ENCODE measurements around the gene MBOAT1. TPM values are rescaled to one million over a fixed set of nuclear protein-coding genes. Genes with fewer than 3 reads are reported as not detected.
"Not testable (repeated sequence)": the region's sequence is repeated elsewhere in the genome, so short reads cannot be mapped to it uniquely, and the experiment has no call there.

Gene MBOAT1
- total RNA-seq, 1 experiment from 2014 or later: 39.9 TPM

GRCh38 chr6:20141931-20142330 lies 70.3 kb downstream of the MBOAT1 start:
- no TSS peak for BruUV-seq (replicated peaks)
- Mint-ChIP-seq H3K27ac (ENCODE audit: unreplicated experiment) (no peak overlapping the region), H3K27me3 (ENCODE audit: unreplicated experiment) (no peaks in the 10 kb centered on the region), H3K4me1 (ENCODE audit: low read depth, unreplicated experiment) (no peaks in the 10 kb centered on the region), H3K36me3 (ENCODE audit: insufficient read depth, unreplicated experiment) (peaks cover 4% of the 10 kb centered on the region), H3K9me3 (ENCODE audit: low read depth, unreplicated experiment) (no peaks in the 10 kb centered on the region), H3K4me3 (ENCODE audit: low read depth, unreplicated experiment) (no peak overlapping the region)
- no peak for DNase-seq
- CTCF ChIA-PET: interaction anchor here (0.6 to 2.2 kb wide), 3 partner anchors 15 to 716 kb away, joined by 3 to 8 read pairs (median 6); no protein-coding TSS in a partner anchor
- no peak for TF ChIP-seq CTCF (IDR thresholded peaks at IDR 0.05; ENCODE audit: unreplicated experiment)
- intact Hi-C loops (cut with micrococcal nuclease; ENCODE audit: unreplicated experiment): no loop called here

GRCh38 chr6:20139127-20139963 lies 72.9 kb downstream of the MBOAT1 start:
- H3K27ac Mint-ChIP-seq (ENCODE audit: unreplicated experiment); H3K27me3 Mint-ChIP-seq (ENCODE audit: unreplicated experiment); H3K4me1 Mint-ChIP-seq (ENCODE audit: low read depth, unreplicated experiment); intact Hi-C loops (cut with micrococcal nuclease; ENCODE audit: unreplicated experiment); H3K4me3 Mint-ChIP-seq (ENCODE audit: low read depth, unreplicated experiment); BruUV-seq (replicated peaks); H3K9me3 Mint-ChIP-seq (ENCODE audit: low read depth, unreplicated experiment); DNase-seq; H3K36me3 Mint-ChIP-seq (ENCODE audit: insufficient read depth, unreplicated experiment): not testable (repeated sequence)
- CTCF ChIA-PET: interaction anchor here (0.6 to 2.2 kb wide), 2 partner anchors 12 to 1237 kb away, joined by 4 to 8 read pairs; no protein-coding TSS in a partner anchor

GRCh38 chr6:20137837-20138236 lies 74.4 kb downstream of the MBOAT1 start:
- no TSS peak for BruUV-seq (replicated peaks)
- no peaks in the 10 kb centered on the region for H3K27me3 Mint-ChIP-seq (ENCODE audit: unreplicated experiment)
- H3K36me3 Mint-ChIP-seq (ENCODE audit: insufficient read depth, unreplicated experiment): peaks cover 4% of the 10 kb centered on the region
- H3K4me1 Mint-ChIP-seq (ENCODE audit: low read depth, unreplicated experiment): no peaks in the 10 kb centered on the region
- H3K4me3 Mint-ChIP-seq (ENCODE audit: low read depth, unreplicated experiment): no peak overlapping the region
- DNase-seq: no peak
- no peak overlapping the region for H3K27ac Mint-ChIP-seq (ENCODE audit: unreplicated experiment)
- CTCF ChIA-PET: no interaction called here
- intact Hi-C loops (cut with micrococcal nuclease; ENCODE audit: unreplicated experiment): no loop called here
- H3K9me3 Mint-ChIP-seq (ENCODE audit: low read depth, unreplicated experiment): no peaks in the 10 kb centered on the region
- no peak for TF ChIP-seq CTCF (IDR thresholded peaks at IDR 0.05; ENCODE audit: unreplicated experiment)

GRCh38 chr6:20137240-20137639 lies 75.0 kb downstream of the MBOAT1 start:
- no TSS peak for BruUV-seq (replicated peaks)
- TF ChIP-seq CTCF (IDR thresholded peaks at IDR 0.05; ENCODE audit: unreplicated experiment): no peak
- no peaks in the 10 kb centered on the region for H3K27me3 Mint-ChIP-seq (ENCODE audit: unreplicated experiment)
- H3K4me1 Mint-ChIP-seq (ENCODE audit: low read depth, unreplicated experiment): no peaks in the 10 kb centered on the region
- H3K9me3 Mint-ChIP-seq (ENCODE audit: low read depth, unreplicated experiment): peaks cover 1% of the 10 kb centered on the region
- no peak overlapping the region for H3K27ac Mint-ChIP-seq (ENCODE audit: unreplicated experiment)
- H3K4me3 Mint-ChIP-seq (ENCODE audit: low read depth, unreplicated experiment): no peak overlapping the region
- peaks cover 4% of the 10 kb centered on the region for H3K36me3 Mint-ChIP-seq (ENCODE audit: insufficient read depth, unreplicated experiment)
- CTCF ChIA-PET: no interaction called here
- intact Hi-C loops (cut with micrococcal nuclease; ENCODE audit: unreplicated experiment): no loop called here
- no peak for DNase-seq

- CTCF ChIA-PET: no interaction called here
- intact Hi-C loops (cut with micrococcal nuclease; ENCODE audit: unreplicated experiment): no loop called here
- TF ChIP-seq CTCF (IDR thresholded peaks at IDR 0.05; ENCODE audit: unreplicated experiment): no peak
- peaks cover 3% of the 10 kb centered on the region for H3K4me1 Mint-ChIP-seq (ENCODE audit: low read depth, unreplicated experiment)
- H3K9me3 Mint-ChIP-seq (ENCODE audit: low read depth, unreplicated experiment): peaks cover 2% of the 10 kb centered on the region
- H3K36me3 Mint-ChIP-seq (ENCODE audit: insufficient read depth, unreplicated experiment): no peaks in the 10 kb centered on the region
- H3K27me3 Mint-ChIP-seq (ENCODE audit: unreplicated experiment): no peaks in the 10 kb centered on the region
- no peak for DNase-seq
- H3K27ac Mint-ChIP-seq (ENCODE audit: unreplicated experiment): no peak overlapping the region
- BruUV-seq (replicated peaks): no TSS peak
- no peak overlapping the region for H3K4me3 Mint-ChIP-seq (ENCODE audit: low read depth, unreplicated experiment)
Measured at GRCh38 chr6:20135677-20136268, 76.5 kb downstream of the MBOAT1 start.

All from Calu3 (cell line).